GM19452 (cell line): ENCODE data around the gene PTPN22.
A peak's percentile ranks its signal among the peaks of the same experiment; 100 is the strongest.

Experiments used
- ATAC-seq: cut with Tn5 transposase; IDR thresholded peaks from one replicate; pipeline ENCODE4 v1.9.1; 2021; ENCODE audit not compliant: unreplicated experiment

PTPN22 gene

GRCh38 chr1:113871597-113872113 lies at the start of gene PTPN22:
Gene PTPN22, minus strand, starts transcription at chr1:113871712.
- peak; percentile 81 for ATAC-seq

GRCh38 chr1:113918243-113918642 lies 46.7 kb upstream of the PTPN22 start:
- ATAC-seq: no peak

DNA sequence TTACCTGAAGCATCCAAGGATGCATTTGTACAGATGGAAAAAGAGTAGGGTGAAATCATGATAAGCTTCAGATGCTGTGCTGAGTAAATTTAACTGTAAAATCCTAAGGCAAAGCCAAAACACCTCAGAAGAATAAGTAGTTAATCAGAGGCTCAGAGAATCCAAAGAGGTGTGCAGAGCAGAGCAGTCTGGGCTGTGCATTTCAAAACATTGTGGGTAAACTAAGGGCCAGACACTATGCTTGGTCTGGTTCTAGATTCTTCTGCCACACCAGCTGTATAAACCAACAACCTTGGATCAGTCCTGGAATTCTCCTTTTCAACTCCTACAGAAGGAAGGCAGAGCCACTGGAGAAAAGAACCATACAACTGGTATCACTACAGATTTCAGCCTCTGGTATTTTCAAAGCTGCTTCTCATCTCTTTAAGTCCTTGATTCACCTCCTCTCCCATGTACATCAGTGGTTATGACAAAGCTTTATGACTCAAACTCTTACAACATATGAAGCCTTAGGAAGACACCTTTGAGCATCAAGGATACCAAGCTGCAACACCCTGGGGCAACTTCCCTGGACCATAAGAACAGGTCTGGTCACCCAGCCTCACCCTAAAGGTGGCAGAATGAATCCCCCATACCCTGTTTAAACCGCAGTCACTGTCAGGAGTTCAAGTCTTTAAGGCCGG lies 46.0 kb upstream of the PTPN22 start:
- no peak for ATAC-seq

- ATAC-seq: no peak
These were observed 45.5 kb upstream of the PTPN22 start for GRCh38 chr1:113916974-113917373.

DNA sequence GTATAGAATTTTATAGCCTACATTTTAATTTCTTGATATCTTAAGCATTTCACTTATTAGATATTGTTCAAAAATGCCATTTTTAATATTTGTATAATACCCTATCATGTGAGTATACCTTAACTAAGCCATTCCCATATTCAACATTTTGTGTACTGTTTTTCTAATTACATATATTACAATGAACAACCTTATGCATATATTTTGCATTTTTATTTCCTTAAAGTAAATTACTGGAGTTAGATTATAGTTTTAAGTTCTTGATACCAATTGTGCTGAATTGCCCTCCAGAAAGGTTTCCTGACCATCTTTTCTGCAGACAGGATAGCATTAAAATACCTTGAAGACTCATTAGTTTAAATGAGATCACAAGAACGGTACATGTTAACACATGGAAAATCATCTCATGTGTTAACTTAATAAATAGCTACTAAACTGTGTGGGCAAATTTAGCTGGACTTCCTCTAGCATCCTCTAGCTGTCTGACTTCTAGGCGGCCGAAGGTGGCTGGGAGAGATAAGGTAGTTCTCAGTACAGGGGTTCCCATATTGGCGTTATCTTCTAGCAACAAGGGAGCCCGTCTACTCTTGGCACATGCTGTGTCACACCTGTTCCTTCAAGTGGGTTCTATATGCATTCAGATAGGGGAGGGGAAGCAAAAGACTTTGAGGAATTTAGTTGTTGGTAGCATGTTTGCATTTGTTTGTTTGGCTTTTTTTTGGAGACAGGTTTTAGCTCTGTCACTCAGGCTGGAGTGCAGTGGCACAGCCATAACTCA lies 42.6 kb upstream of the PTPN22 start:
- ATAC-seq: no peak

- ATAC-seq: no peak
These were observed 41.8 kb upstream of the PTPN22 start for GRCh38 chr1:113913312-113913668.

DNA sequence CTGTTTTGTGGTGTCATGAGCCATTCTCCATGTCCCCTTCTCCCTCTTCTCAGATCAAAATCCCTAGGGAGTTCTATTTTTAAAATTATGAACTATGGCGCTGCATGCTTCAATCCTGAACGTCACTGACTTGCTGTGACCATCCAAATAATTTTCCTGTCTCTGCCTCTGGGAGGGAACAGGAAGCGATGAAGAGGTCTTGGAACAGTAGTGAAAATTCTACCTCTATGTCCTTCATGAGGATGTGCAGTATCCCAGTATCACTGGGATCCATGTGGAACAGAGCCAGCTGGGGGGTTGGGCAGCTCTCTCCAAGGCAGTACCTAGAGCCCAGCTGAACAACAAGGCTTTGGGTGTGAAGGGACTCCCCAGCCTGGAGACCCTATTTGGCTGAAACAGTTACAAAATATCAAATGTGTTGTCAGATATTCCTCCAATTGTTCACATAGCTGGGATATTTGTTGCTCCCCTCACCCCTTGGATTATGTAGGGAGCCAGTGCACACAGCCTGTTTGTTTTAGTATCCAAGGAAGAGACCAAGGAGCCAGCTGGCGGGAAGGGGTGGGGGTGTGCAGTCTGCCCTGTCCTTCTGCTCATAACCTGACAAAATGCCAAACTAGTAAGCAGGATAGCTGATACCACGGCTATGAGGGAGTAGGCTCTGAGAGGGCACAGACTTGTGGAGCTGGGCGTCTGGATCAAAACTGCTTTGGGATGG lies 41.2 kb upstream of the PTPN22 start:
- ATAC-seq: no peak

DNA sequence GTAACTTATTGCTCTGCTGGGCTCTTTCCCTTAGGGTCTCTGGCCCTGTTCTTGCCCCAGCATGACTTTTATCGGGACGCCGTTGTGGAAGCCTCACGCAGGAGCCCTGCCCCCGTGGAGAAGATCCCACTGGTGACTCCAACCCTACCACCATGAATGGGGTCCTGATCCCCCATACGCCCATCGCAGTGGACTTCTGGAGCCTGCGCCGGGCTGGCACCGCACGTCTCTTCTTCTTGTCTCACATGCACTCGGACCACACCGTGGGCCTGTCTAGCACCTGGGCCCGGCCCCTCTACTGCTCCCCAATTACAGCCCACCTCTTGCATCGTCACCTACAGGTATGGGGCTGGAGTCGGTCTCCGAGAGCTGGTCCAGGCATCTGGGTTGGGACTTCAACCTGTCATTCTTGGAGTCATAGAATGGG lies 33.9 kb upstream of the PTPN22 start:
- peak; percentile 3 for ATAC-seq

GRCh38 chr1:113904674-113905434 lies 33.3 kb upstream of the PTPN22 start, which contains the start of the genes AP4B1 and DCLRE1B:
Gene AP4B1, minus strand, starts transcription at chr1:113904799. Its CDS starts 82 bp downstream, at chr1:113904717.
Gene DCLRE1B, plus strand, starts transcription at chr1:113905326. Its CDS starts 261 bp downstream, at chr1:113905587.
- ATAC-seq: peak; percentile 90

- peak; percentile 25 for ATAC-seq
These were observed 32.8 kb upstream of the PTPN22 start for GRCh38 chr1:113904293-113904673.

GRCh38 chr1:113903501-113904292 lies 32.2 kb upstream of the PTPN22 start:
- ATAC-seq: no peak

- ATAC-seq: no peak
These were observed 29.7 kb upstream of the PTPN22 start for GRCh38 chr1:113901191-113901590.

- no peak for ATAC-seq
These were observed 27.6 kb upstream of the PTPN22 start for GRCh38 chr1:113899111-113899510.

DNA sequence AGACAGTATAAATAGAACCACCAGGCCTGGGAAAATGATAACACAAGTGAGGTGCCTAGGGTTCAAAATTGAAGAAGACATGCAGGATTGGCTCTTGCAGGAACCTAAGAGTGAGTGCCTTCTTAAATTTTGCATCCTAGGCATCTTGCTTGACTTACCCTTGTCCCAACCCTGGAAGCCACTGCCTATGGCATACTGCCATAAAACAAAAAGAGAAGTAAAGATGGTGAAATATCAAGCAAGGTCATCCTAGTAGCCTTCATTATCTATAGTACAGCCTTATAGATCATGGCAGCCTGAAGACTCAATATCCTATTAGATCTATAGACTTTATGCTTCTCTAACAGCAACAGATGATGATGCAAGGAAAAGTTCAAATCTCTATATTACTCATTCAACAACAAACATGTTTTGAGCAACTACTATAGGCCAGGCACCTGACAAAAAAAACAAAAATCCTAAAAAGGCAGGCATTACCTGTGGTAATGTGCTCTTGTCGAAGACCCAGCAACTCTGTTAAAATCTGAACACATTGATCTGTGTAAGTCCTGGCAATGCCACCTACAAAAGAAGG lies 26.8 kb upstream of the PTPN22 start:
- ATAC-seq: no peak

DNA sequence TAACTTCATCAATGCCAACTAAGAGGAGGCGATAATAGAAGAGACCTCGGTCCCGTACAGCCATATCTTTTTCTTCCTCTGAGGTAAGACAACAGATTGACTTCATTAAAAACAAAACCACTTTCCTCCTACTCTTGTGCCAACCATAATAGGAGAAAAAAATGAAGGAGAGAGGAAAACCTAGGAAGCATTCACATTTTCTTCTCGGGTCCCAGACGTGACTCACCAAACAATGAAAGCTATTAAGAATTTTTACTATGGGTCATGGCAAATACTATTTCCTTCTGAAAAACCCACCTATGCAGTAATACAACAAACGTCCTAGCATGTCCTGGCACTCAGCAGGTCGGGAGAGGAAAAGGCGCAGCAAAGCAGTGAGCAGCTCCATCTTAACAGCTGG lies 24.4 kb upstream of the PTPN22 start:
- ATAC-seq: no peak

DNA sequence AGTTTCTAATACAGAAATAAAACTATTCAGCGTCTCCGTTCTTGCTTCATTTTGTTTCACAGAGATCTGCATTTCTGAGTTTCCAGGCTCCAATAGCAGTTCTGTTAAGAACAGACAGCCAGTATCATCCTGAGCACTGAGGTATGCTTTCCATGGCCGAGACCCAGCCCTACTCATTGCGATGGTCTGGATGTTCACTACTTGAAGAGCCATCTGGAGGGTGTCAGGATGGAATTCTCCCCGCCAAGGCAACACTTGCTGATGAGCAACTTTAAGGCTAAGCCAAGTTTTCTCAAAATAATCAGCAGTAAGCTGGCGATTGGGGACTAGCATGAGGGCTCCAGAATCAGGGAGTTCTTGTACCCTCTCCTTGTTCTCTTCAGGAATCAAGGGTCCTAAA lies 23.6 kb upstream of the PTPN22 start:
- ATAC-seq: no peak

- ATAC-seq: no peak
These were observed 21.8 kb upstream of the PTPN22 start for GRCh38 chr1:113893267-113893666.

- no peak for ATAC-seq
These were observed 20.2 kb upstream of the PTPN22 start for GRCh38 chr1:113891631-113892220.

- no peak for ATAC-seq
These were observed 19.3 kb upstream of the PTPN22 start for GRCh38 chr1:113890816-113891215.
